HFFc6 (cell line): ENCODE measurements around the gene BCDIN3D. TPM values are rescaled to one million over a fixed set of nuclear protein-coding genes. Genes with fewer than 3 reads are reported as not detected.

Experiments used
- DNase-seq: peaks from one replicate; pipeline ENCODE4 v3.0.0-alpha.2; 2018
- H3K27ac Mint-ChIP-seq: 2 replicates; pipeline ENCODE4 v1.8.0; 2020; ENCODE audit warnings: mild to moderate bottlenecking, mixed read lengths
- H3K27me3 Mint-ChIP-seq: 2 replicates; pipeline ENCODE4 v1.8.0; 2021; ENCODE audit warnings: mild to moderate bottlenecking, moderate library complexity, mixed read lengths; ENCODE audit not compliant: insufficient read depth
- H3K36me3 Mint-ChIP-seq: 2 replicates; pipeline ENCODE4 v1.8.0; 2021; ENCODE audit warnings: low read depth, mixed read lengths
- H3K4me1 Mint-ChIP-seq: 2 replicates; pipeline ENCODE4 v1.8.0; 2020; ENCODE audit warnings: low read depth, mixed read lengths
- H3K4me3 Mint-ChIP-seq: 2 replicates; pipeline ENCODE4 v1.8.0; 2020; ENCODE audit warnings: mild to moderate bottlenecking, moderate library complexity, mixed read lengths
- H3K9me3 Mint-ChIP-seq: 2 replicates; pipeline ENCODE4 v1.8.0; 2020; ENCODE audit warnings: mild to moderate bottlenecking, mixed read lengths
- total RNA-seq, 6 experiments: library from RNA; stranded (reverse); fragmentation: NEBNext Ultra II Directional; extraction: Animal tissue kit (Norgen Biotek cat#: 25700); gene quantifications; 2 replicates in 1 of 6; 3 replicates in 5 of 6; pipeline ENCODE4 v1.2.3, GENCODE V29; 2021
- TF ChIP-seq, protein P1 (sequence below): fragments of 200-600 bp; sonication (generic); IDR thresholded peaks from 2 replicates; pipeline ENCODE4 v1.5.0; 2021; ENCODE audit warnings: antibody characterized with exemption, mild to moderate bottlenecking

BCDIN3D gene
- total RNA-seq, 6 experiments from 2014 or later: 1.5 to 2.9 (median 2.0) TPM

- DNase-seq: no peak
- H3K27me3 Mint-ChIP-seq: peaks cover 2% of the 10 kb centered on the region
- H3K27ac Mint-ChIP-seq: no peak overlapping the region
- 0 out of 2 replicates have a peak, but pooled peaks cover 4% of the 10 kb centered on the region for H3K36me3 Mint-ChIP-seq
- H3K4me1 Mint-ChIP-seq: no peaks in the 10 kb centered on the region
- TF ChIP-seq, protein P1, sequence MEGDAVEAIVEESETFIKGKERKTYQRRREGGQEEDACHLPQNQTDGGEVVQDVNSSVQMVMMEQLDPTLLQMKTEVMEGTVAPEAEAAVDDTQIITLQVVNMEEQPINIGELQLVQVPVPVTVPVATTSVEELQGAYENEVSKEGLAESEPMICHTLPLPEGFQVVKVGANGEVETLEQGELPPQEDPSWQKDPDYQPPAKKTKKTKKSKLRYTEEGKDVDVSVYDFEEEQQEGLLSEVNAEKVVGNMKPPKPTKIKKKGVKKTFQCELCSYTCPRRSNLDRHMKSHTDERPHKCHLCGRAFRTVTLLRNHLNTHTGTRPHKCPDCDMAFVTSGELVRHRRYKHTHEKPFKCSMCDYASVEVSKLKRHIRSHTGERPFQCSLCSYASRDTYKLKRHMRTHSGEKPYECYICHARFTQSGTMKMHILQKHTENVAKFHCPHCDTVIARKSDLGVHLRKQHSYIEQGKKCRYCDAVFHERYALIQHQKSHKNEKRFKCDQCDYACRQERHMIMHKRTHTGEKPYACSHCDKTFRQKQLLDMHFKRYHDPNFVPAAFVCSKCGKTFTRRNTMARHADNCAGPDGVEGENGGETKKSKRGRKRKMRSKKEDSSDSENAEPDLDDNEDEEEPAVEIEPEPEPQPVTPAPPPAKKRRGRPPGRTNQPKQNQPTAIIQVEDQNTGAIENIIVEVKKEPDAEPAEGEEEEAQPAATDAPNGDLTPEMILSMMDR: no peak
- no peak overlapping the region for H3K4me3 Mint-ChIP-seq
- H3K9me3 Mint-ChIP-seq: no peaks in the 10 kb centered on the region
These were observed 44.7 kb downstream of the BCDIN3D start for GRCh38 chr12:49798248-49798647.

DNA sequence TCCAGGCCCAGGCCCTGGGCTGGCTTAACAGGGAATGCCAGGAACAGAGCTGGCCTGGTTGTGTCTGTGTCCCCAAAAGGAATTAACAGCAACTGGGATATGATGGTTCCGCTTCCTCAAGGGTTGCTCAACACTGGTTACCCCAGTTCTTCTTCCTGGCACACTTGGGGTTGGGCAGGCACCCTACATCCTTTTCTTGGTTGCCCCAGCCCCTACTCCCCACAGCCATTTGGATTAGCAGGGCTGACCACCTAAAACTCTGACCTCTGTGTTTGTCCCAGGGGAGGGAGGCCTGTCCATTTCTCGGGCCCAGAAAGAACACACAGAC is 45.5 kb downstream of the BCDIN3D start:
- Mint-ChIP-seq H3K36me3 (0 out of 2 replicates have a peak, but pooled peaks cover 4% of the 10 kb centered on the region), H3K27ac (no peak overlapping the region), H3K4me3 (no peak overlapping the region), H3K4me1 (no peaks in the 10 kb centered on the region), H3K27me3 (peaks cover 2% of the 10 kb centered on the region), H3K9me3 (no peaks in the 10 kb centered on the region)
- DNase-seq: no peak
- TF ChIP-seq, protein P1: no peak

DNA sequence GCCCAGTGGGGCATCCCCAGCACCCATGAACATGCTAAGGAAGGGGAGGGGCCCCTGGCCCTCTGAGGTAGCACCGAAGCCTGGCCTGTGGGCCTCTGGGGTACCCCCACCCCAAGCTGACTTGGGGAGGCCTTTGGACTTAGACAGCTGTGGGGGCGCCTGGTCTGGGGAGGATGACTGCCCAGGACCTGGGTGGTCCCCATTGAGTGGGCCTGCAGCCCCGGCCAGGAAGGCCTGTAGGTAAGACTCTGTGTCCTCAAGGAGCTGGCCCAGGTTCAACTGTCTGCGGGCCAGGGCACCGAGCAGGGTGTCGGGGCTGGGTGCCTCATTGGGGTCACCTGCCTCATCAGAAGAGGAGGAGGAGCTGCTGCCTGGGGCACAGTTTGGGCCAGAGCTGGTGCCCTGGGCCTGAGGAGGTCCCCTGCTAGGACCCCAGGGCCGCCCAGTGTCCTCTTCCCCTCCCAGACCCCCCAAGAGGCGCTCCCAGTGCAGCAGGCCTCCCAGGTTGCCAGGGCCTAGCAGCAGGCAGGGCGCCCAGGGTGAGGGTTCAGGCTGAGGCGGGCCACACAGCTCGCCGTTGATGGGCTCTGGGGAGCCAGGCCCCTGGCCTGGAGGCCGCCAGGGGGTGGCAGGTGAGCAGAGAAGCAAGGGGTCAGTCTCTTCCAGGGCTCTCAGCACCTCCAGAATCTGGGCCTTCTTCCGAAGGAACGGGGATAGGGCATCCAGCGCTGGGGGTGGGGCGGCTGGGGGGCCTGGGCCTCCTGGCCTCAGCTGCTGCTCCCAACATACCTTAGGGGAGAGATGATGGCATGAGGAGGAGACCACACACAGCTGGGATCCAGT is 46.1 kb downstream of the BCDIN3D start:
- H3K27ac Mint-ChIP-seq: no peak overlapping the region
- H3K9me3 Mint-ChIP-seq: no peaks in the 10 kb centered on the region
- H3K4me1 Mint-ChIP-seq: no peaks in the 10 kb centered on the region
- TF ChIP-seq, protein P1: no peak
- no peak for DNase-seq
- 0 out of 2 replicates have a peak, but pooled peaks cover 4% of the 10 kb centered on the region for H3K36me3 Mint-ChIP-seq
- no peak overlapping the region for H3K4me3 Mint-ChIP-seq
- H3K27me3 Mint-ChIP-seq: peaks cover 2% of the 10 kb centered on the region

DNA sequence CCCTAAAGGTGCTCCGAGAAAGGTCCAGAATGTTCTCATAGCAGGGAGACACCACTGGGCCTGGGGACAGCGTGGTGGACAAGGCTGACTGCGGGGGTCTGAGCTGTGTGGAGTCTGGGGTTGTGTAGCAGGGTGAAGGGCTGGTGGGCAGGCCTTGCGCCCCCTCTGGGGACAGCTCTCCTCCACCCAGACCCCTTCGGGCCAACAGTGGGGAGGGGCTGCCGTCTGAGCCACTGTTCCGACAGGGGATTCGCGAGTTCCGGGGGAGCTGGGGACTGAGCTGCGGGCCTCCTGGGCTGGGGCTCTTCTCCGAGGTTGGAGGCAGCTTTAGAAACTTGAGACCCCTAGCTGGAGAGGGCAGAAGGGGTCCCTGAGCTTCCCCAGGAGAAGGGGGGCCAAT is 46.8 kb downstream of the BCDIN3D start:
- H3K27ac Mint-ChIP-seq: no peak overlapping the region
- no peaks in the 10 kb centered on the region for H3K9me3 Mint-ChIP-seq
- no peaks in the 10 kb centered on the region for H3K4me1 Mint-ChIP-seq
- TF ChIP-seq, protein P1: no peak
- peaks cover 2% of the 10 kb centered on the region for H3K27me3 Mint-ChIP-seq
- H3K36me3 Mint-ChIP-seq: 0 out of 2 replicates have a peak, but pooled peaks cover 4% of the 10 kb centered on the region
- DNase-seq: no peak
- no peak overlapping the region for H3K4me3 Mint-ChIP-seq

- Mint-ChIP-seq H3K9me3 (no peaks in the 10 kb centered on the region), H3K27ac (no peak overlapping the region), H3K27me3 (peaks cover 2% of the 10 kb centered on the region), H3K4me3 (no peak overlapping the region), H3K36me3 (0 out of 2 replicates have a peak, but pooled peaks cover 4% of the 10 kb centered on the region), H3K4me1 (no peaks in the 10 kb centered on the region)
- no peak for DNase-seq
- TF ChIP-seq, protein P1: no peak
These were observed 47.2 kb downstream of the BCDIN3D start for GRCh38 chr12:49795654-49796105.
